ENCODE measurements around the gene LIAS. TPM values are rescaled to one million over a fixed set of nuclear protein-coding genes. Genes with fewer than 3 reads are reported as not detected.
A peak's percentile ranks its signal among the peaks of the same experiment; 100 is the strongest.
"Not testable (repeated sequence)": the region's sequence is repeated elsewhere in the genome, so short reads cannot be mapped to it uniquely, and the experiment has no call there.

The LIAS gene
- total and polyA plus RNA-seq, 2 experiments from 2014 or later, result 5.6 to 5.7 TPM

DNA sequence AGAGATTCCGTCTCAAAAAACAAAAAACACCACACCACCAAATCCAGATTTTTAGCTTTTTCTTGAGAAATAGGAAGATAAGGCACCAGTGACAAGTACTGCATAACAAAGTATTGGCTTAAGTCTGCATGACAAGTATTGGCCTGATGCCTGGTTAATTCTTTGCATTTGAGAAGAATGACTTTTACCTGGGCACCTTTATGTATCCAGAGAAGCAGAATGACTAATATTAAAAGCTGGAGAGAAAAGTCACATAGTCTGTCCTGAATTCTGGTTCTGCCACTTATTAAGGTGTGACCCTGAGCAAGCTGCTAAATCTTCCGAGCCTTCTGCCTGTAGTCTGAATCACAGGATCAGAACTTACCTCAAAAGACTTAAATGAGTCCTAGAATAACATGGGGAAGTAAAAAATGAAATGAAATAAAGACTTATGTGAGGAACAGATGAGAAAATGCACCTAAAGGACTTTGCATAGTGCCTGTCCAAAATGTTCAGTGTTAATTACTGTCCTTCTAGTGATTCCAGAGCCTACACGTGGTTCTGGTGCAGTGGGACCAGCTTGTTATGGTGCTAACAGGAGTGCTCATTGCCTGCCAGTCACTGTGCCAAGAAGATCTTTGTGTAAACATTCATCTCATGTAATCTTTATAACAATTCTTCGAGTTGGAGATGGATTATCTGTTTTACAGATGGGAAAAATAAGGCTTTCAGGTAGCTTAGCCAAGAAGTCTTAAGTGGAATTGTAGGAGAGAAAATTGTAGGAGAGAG, 36.8 kb downstream of the LIAS start:
- Histone ChIP-seq H4K20me1 (ENCODE audit: insufficient read depth) (no peaks in the 10 kb centered on the region), H3K9ac (no peak overlapping the region), H2AFZ (no peak overlapping the region), H3F3A (ENCODE audit: insufficient read depth) (peaks cover 29% of the 10 kb centered on the region), H3K9me2 (ENCODE audit: insufficient read depth) (no peaks in the 10 kb centered on the region), H3K4me1 (ENCODE audit: insufficient read depth) (no peaks in the 10 kb centered on the region), H3K27ac (no peak overlapping the region), H3K27me3 (replicated peaks; ENCODE audit: insufficient read depth) (no peaks in the 10 kb centered on the region), H3K9me3 (ENCODE audit: low read depth) (no peaks in the 10 kb centered on the region), H3K4me3 (no peak overlapping the region), H3K79me2 (ENCODE audit: insufficient read depth) (peaks cover 4% of the 10 kb centered on the region), H3K36me3 (ENCODE audit: low read depth) (peaks cover 31% of the 10 kb centered on the region), H3K4me2 (ENCODE audit: unreplicated experiment) (no peak overlapping the region)
- in situ Hi-C loops (cut with MboI), result no loop called here
- WGBS, 2 experiments (ENCODE audit: low coverage in 1 of 2, low lambda C conversion rate in 2 of 2, missing lambda C conversion rate in 2 of 2), result 51 to 55% methylated on average over 4 of the region's 4 CpGs
- DNase-seq, result peak; percentile 17
- TF ChIP-seq EZH2phosphoT487 (IDR thresholded peaks at IDR 0.05; ENCODE audit: insufficient read depth, low read depth) (no peak), EZH2 (IDR thresholded peaks at IDR 0.05; ENCODE audit: insufficient read depth, poor library complexity, severe bottlenecking) (no peak)

DNA sequence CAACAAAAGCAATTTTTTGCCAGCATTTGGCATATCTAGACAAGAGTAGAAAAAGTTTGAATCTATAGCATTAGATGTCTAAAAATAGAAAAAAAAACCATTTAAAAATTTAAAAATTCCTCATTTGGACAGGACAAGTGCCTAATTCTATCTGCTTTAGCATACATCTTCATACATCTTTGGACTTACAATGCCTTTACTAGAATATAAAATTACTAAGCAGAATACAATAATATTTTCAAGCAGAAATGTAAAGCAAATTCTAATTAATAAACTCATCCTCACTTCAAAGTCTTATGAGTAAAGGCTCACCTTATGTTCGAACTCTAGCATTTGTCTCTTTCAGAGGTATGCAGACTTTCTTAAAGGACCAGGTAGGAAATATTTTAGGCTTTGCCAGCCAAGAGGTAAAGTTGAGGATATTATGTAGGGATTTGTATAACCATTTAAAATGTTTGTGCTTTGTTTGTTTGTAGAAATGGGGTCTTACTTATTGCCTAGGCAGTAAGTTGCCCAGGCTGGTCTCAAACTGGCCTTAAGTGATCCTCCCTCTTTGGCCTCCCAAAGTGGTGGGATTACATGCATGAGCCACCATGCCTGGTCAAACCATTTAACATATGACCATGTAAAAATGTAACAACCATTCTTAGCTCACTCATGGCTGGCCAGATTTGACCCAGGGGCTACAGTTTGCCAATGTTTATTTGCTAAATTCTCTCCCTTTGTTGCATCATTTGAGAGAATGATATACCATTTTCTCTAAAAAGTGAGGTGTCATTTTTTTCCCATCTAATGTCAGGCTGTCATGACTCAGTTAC, 39.3 kb downstream of the LIAS start:
- no peak for DNase-seq
- Histone ChIP-seq H2AFZ (no peak overlapping the region), H3K9me2 (ENCODE audit: insufficient read depth) (no peaks in the 10 kb centered on the region), H3K27ac (peak overlapping the region; percentile 16; the same call in 1 of the 2 replicates), H3K9me3 (ENCODE audit: low read depth) (no peaks in the 10 kb centered on the region), H3K79me2 (ENCODE audit: insufficient read depth) (peaks cover 13% of the 10 kb centered on the region), H3K27me3 (replicated peaks; ENCODE audit: insufficient read depth) (no peaks in the 10 kb centered on the region), H3K4me1 (ENCODE audit: insufficient read depth) (peaks cover 18% of the 10 kb centered on the region), H3K9ac (no peak overlapping the region), H3K4me3 (no peak overlapping the region), H4K20me1 (ENCODE audit: insufficient read depth) (no peaks in the 10 kb centered on the region), H3K36me3 (ENCODE audit: low read depth) (peaks cover 37% of the 10 kb centered on the region), H3F3A (ENCODE audit: insufficient read depth) (peaks cover 44% of the 10 kb centered on the region), H3K4me2 (ENCODE audit: unreplicated experiment) (no peak overlapping the region)
- WGBS, 2 experiments (ENCODE audit: low coverage in 1 of 2, low lambda C conversion rate in 2 of 2, missing lambda C conversion rate in 2 of 2), result 96 to 97% methylated on average over 1 of the region's 1 CpG
- in situ Hi-C loops (cut with MboI), result no loop called here
- TF ChIP-seq EZH2phosphoT487 (IDR thresholded peaks at IDR 0.05; ENCODE audit: insufficient read depth, low read depth) (no peak), EZH2 (IDR thresholded peaks at IDR 0.05; ENCODE audit: insufficient read depth, poor library complexity, severe bottlenecking) (no peak)

DNA sequence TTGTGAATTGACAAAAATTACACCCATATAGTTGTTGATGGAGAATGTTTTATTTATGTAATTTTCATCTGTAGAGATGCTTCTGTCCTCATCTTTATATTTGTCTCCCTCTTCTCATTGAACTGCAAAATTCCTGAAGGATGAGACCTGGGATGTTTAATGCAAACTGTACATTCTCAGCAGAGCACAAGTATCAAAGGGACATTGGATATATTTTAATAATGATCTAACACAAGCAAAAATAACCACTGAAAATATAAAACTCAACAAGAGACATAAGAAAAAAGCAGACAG, 39.8 kb downstream of the LIAS start:
- peaks cover 13% of the 10 kb centered on the region for H3K79me2 ChIP-seq (ENCODE audit: insufficient read depth)
- H2AFZ ChIP-seq, result no peak overlapping the region
- H3K9me3 ChIP-seq (ENCODE audit: low read depth), result no peaks in the 10 kb centered on the region
- in situ Hi-C loops (cut with MboI), result no loop called here
- H3K4me1 ChIP-seq (ENCODE audit: insufficient read depth), result peaks cover 22% of the 10 kb centered on the region
- no peak overlapping the region for H3K4me3 ChIP-seq
- H3K9me2 ChIP-seq (ENCODE audit: insufficient read depth), result no peaks in the 10 kb centered on the region
- TF ChIP-seq EZH2phosphoT487 (IDR thresholded peaks at IDR 0.05; ENCODE audit: insufficient read depth, low read depth), result no peak
- peaks cover 42% of the 10 kb centered on the region for H3K36me3 ChIP-seq (ENCODE audit: low read depth)
- peaks cover 50% of the 10 kb centered on the region for H3F3A ChIP-seq (ENCODE audit: insufficient read depth)
- no peak for DNase-seq
- H3K27ac ChIP-seq, result peak overlapping the region; percentile 16; the same call in 1 of the 2 replicates
- H3K4me2 ChIP-seq (ENCODE audit: unreplicated experiment), result no peak overlapping the region
- H4K20me1 ChIP-seq (ENCODE audit: insufficient read depth), result no peaks in the 10 kb centered on the region
- H3K9ac ChIP-seq, result no peak overlapping the region
- no peaks in the 10 kb centered on the region for H3K27me3 ChIP-seq (replicated peaks; ENCODE audit: insufficient read depth)

DNA sequence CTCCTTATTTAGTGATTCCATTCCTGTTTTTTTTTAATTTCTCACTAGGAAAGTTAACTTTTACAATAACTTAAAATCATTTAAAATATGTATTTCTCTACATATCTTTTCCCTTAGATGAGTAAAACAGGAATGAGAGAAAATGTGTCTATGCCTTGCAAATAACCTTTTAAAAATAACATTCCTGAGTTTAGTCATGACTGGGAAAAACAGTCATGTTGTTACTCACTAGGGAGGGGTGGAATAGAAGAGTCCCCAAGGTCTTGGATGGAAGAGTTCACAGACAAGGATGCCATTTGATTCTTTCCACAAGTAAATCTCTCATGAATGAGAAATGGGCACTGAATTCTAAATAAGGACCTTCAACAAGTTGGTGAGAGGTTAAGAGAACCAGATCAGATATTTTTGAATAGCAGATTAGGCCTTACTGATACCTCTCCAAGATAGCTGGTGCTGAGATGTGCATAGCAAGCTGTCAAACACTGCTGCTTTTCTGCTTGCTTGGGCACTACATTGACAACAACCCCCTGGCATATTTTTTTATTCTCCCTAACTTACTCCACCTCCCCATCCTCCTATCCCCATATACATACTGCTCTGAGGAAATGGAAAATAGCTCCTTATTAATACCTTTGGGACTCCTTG, 43.3 kb downstream of the LIAS start:
- TF ChIP-seq EZH2 (IDR thresholded peaks at IDR 0.05; ENCODE audit: insufficient read depth, poor library complexity, severe bottlenecking) (no peak), EZH2phosphoT487 (IDR thresholded peaks at IDR 0.05; ENCODE audit: insufficient read depth, low read depth) (no peak)
- peak; percentile 92 for DNase-seq
- Histone ChIP-seq H3K27me3 (replicated peaks; ENCODE audit: insufficient read depth) (no peaks in the 10 kb centered on the region), H3K9me3 (ENCODE audit: low read depth) (no peaks in the 10 kb centered on the region), H3K9ac (peak overlapping the region; percentile 71), H3K9me2 (ENCODE audit: insufficient read depth) (no peaks in the 10 kb centered on the region), H3K36me3 (ENCODE audit: low read depth) (peaks cover 74% of the 10 kb centered on the region), H3K4me3 (peak overlapping the region; percentile 52), H3F3A (ENCODE audit: insufficient read depth) (peaks cover 68% of the 10 kb centered on the region), H3K4me1 (ENCODE audit: insufficient read depth) (peaks cover 37% of the 10 kb centered on the region), H2AFZ (no peak overlapping the region), H3K4me2 (ENCODE audit: unreplicated experiment) (peak overlapping the region; percentile 78), H3K27ac (peak overlapping the region; percentile 94), H3K79me2 (ENCODE audit: insufficient read depth) (peaks cover 24% of the 10 kb centered on the region), H4K20me1 (ENCODE audit: insufficient read depth) (no peaks in the 10 kb centered on the region)
- in situ Hi-C loops (cut with MboI), result no loop called here

DNA sequence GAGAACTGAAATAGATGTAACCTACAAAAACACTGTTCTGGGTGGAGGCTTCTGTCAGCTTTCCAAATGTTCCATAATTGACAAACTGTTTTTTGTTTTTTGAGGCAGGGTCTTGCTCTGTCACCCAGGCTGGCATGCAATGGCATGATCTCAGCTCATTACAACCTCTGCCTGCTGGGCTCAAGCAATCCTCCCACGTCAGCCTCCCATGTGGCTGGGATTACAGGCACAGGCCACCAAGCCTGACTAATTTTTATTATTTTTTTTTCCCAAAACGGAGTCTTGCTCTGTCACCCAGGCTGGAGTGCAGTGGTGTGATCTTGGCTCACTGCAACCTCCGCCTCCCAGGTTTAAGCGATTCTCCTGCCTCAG, 43.8 kb downstream of the LIAS start:
- Histone ChIP-seq H3K79me2 (ENCODE audit: insufficient read depth) (peaks cover 29% of the 10 kb centered on the region), H3K4me2 (ENCODE audit: unreplicated experiment) (peak overlapping the region; percentile 78), H3F3A (ENCODE audit: insufficient read depth) (peaks cover 68% of the 10 kb centered on the region), H3K9ac (peak overlapping the region; percentile 71), H3K27ac (peak overlapping the region; percentile 94), H3K4me1 (ENCODE audit: insufficient read depth) (peaks cover 37% of the 10 kb centered on the region), H3K36me3 (ENCODE audit: low read depth) (peaks cover 77% of the 10 kb centered on the region)
- WGBS, 2 experiments (ENCODE audit: low coverage in 1 of 2, low lambda C conversion rate in 2 of 2, missing lambda C conversion rate in 2 of 2), result 54 to 55% methylated on average over 4 of the region's 4 CpGs
- H2AFZ ChIP-seq; H3K9me3 ChIP-seq (ENCODE audit: low read depth); H4K20me1 ChIP-seq (ENCODE audit: insufficient read depth); H3K27me3 ChIP-seq (replicated peaks; ENCODE audit: insufficient read depth); H3K9me2 ChIP-seq (ENCODE audit: insufficient read depth); H3K4me3 ChIP-seq; in situ Hi-C loops (cut with MboI): not testable (repeated sequence)
- peak; percentile 71 for DNase-seq

Data from GM23248 (cell line).